Measurements from ENCODE around the gene RNF19B. TPM values are rescaled to one million over a fixed set of nuclear protein-coding genes. Genes with fewer than 3 reads are reported as not detected.
"Not testable (repeated sequence)": the region's sequence is repeated elsewhere in the genome, so short reads cannot be mapped to it uniquely, and the experiment has no call there.

RNF19B gene
- total RNA-seq, 1 donor from 2014 or later: 18.8 TPM

GRCh38 chr1:33000427-33001026, 35.9 kb upstream of the RNF19B start:
- H3K36me3 Mint-ChIP-seq (ENCODE audit: low read depth, unreplicated experiment): no peaks in the 10 kb centered on the region
- H3K4me3 Mint-ChIP-seq (ENCODE audit: unreplicated experiment): no peak overlapping the region
- DNase-seq (ENCODE audit: low spot score): no peak
- peaks cover 28% of the 10 kb centered on the region for H3K4me1 Mint-ChIP-seq (ENCODE audit: unreplicated experiment)
- H3K9me3 Mint-ChIP-seq (ENCODE audit: unreplicated experiment): no peaks in the 10 kb centered on the region
- H3K27me3 Mint-ChIP-seq (ENCODE audit: unreplicated experiment): no peaks in the 10 kb centered on the region
- no peak for TF ChIP-seq CTCF (IDR thresholded peaks at IDR 0.05; ENCODE audit: unreplicated experiment)
- no peak overlapping the region for H3K27ac Mint-ChIP-seq (ENCODE audit: unreplicated experiment)

GRCh38 chr1:32998997-32999396, 34.4 kb upstream of the RNF19B start:
- Mint-ChIP-seq H3K4me3 (ENCODE audit: unreplicated experiment) (no peak overlapping the region), H3K9me3 (ENCODE audit: unreplicated experiment) (no peaks in the 10 kb centered on the region), H3K4me1 (ENCODE audit: unreplicated experiment) (peaks cover 26% of the 10 kb centered on the region), H3K27ac (ENCODE audit: unreplicated experiment) (no peak overlapping the region), H3K36me3 (ENCODE audit: low read depth, unreplicated experiment) (no peaks in the 10 kb centered on the region), H3K27me3 (ENCODE audit: unreplicated experiment) (peaks cover 2% of the 10 kb centered on the region)
- no peak for DNase-seq (ENCODE audit: low spot score)
- no peak for TF ChIP-seq CTCF (IDR thresholded peaks at IDR 0.05; ENCODE audit: unreplicated experiment)

- peak overlapping the region; percentile 76 for H3K27ac Mint-ChIP-seq (ENCODE audit: unreplicated experiment)
- no peaks in the 10 kb centered on the region for H3K9me3 Mint-ChIP-seq (ENCODE audit: unreplicated experiment)
- H3K36me3 Mint-ChIP-seq (ENCODE audit: low read depth, unreplicated experiment): no peaks in the 10 kb centered on the region
- peaks cover 26% of the 10 kb centered on the region for H3K4me1 Mint-ChIP-seq (ENCODE audit: unreplicated experiment)
- no peak for TF ChIP-seq CTCF (IDR thresholded peaks at IDR 0.05; ENCODE audit: unreplicated experiment)
- peak overlapping the region; percentile 50 for H3K4me3 Mint-ChIP-seq (ENCODE audit: unreplicated experiment)
- peaks cover 2% of the 10 kb centered on the region for H3K27me3 Mint-ChIP-seq (ENCODE audit: unreplicated experiment)
- no peak for DNase-seq (ENCODE audit: low spot score)
These were observed 33.5 kb upstream of the RNF19B start for GRCh38 chr1:32998064-32998463.

GRCh38 chr1:32997381-32997891, 32.8 kb upstream of the RNF19B start:
- no peak for DNase-seq (ENCODE audit: low spot score)
- Mint-ChIP-seq H3K4me1 (ENCODE audit: unreplicated experiment) (peaks cover 28% of the 10 kb centered on the region), H3K36me3 (ENCODE audit: low read depth, unreplicated experiment) (no peaks in the 10 kb centered on the region), H3K27me3 (ENCODE audit: unreplicated experiment) (peaks cover 2% of the 10 kb centered on the region), H3K4me3 (ENCODE audit: unreplicated experiment) (peak overlapping the region; percentile 12), H3K27ac (ENCODE audit: unreplicated experiment) (peak overlapping the region; percentile 67), H3K9me3 (ENCODE audit: unreplicated experiment) (no peaks in the 10 kb centered on the region)
- TF ChIP-seq CTCF (IDR thresholded peaks at IDR 0.05; ENCODE audit: unreplicated experiment): no peak

- H3K4me3 Mint-ChIP-seq (ENCODE audit: unreplicated experiment); H3K27me3 Mint-ChIP-seq (ENCODE audit: unreplicated experiment); H3K9me3 Mint-ChIP-seq (ENCODE audit: unreplicated experiment); DNase-seq (ENCODE audit: low spot score); H3K27ac Mint-ChIP-seq (ENCODE audit: unreplicated experiment); H3K36me3 Mint-ChIP-seq (ENCODE audit: low read depth, unreplicated experiment): not testable (repeated sequence)
- peaks cover 27% of the 10 kb centered on the region for H3K4me1 Mint-ChIP-seq (ENCODE audit: unreplicated experiment)
These were observed 28.7 kb upstream of the RNF19B start for GRCh38 chr1:32993324-32993636.

Data from endothelial cell (in vitro differentiated cells).